K562 (cell line): ENCODE measurements around the gene OSM. TPM values are rescaled to one million over a fixed set of nuclear protein-coding genes. Genes with fewer than 3 reads are reported as not detected.

Source experiments
- ATF1 ChIP-seq, 2 experiments: fragments of 450-650 bp in 1 of 2; IDR thresholded peaks; 2 replicates each; pipeline ENCODE4 v1.6.1; 2016; ENCODE audit warnings: missing compliant biosample characterization in 1 of 2, missing genetic modification characterization in 1 of 2
- BRF1 ChIP-seq: IDR thresholded peaks from 3 replicates; pipeline ENCODE4 v1.6.1; 2011; ENCODE audit warnings: borderline replicate concordance, mild to moderate bottlenecking; ENCODE audit not compliant: insufficient read length; ENCODE audit errors: extremely low read depth
- CBX1 ChIP-seq: sonication (generic); IDR thresholded peaks from 2 replicates; pipeline ENCODE4 v1.6.1; 2016; ENCODE audit warnings: antibody characterized with exemption, low read depth, mild to moderate bottlenecking
- CCNT2 ChIP-seq: IDR thresholded peaks from 2 replicates; pipeline ENCODE4 v1.6.1; 2011; ENCODE audit warnings: borderline replicate concordance, low read depth, mild to moderate bottlenecking, moderate library complexity, mixed read lengths, low read length; ENCODE audit not compliant: insufficient read length; ENCODE audit errors: extremely low read depth
- CHAMP1 ChIP-seq: fragments of 450-650 bp; IDR thresholded peaks from 2 replicates; pipeline ENCODE4 v1.6.1; 2016; ENCODE audit warnings: mild to moderate bottlenecking
- CREM ChIP-seq: IDR thresholded peaks from 2 replicates; pipeline ENCODE4 v1.6.1; 2014; ENCODE audit warnings: antibody characterized with exemption, low read depth
- FOXJ3 ChIP-seq: sonication (generic); formaldehyde crosslinking; IDR thresholded peaks from 2 replicates; pipeline ENCODE4 v1.4.0; 2020; ENCODE audit warnings: mild to moderate bottlenecking, missing genetic modification reagents
- HDAC2 ChIP-seq: fragments of 450-650 bp; IDR thresholded peaks from 2 replicates; pipeline ENCODE4 v1.6.1; 2016; ENCODE audit warnings: mild to moderate bottlenecking
- HES1 ChIP-seq: fragments of 450-650 bp; IDR thresholded peaks from 2 replicates; pipeline ENCODE4 v1.6.1; 2016; ENCODE audit warnings: low read depth, mild to moderate bottlenecking, moderate library complexity
- JUND ChIP-seq, 2 experiments: IDR thresholded peaks; 2 replicates in 1 of 2; 3 replicates in 1 of 2; pipeline ENCODE4 v1.6.1; 2011; ENCODE audit warnings: borderline replicate concordance in 2 of 2, low read depth in 2 of 2, low read length in 2 of 2, improper control_type of control experiment in 1 of 2, missing biosample characterization in 1 of 2, missing genetic modification characterization in 1 of 2, missing genetic modification reagents in 1 of 2
- MAZ ChIP-seq, 2 experiments: fragments of 450-650 bp in 1 of 2; sonication (generic) in 1 of 2; formaldehyde crosslinking; IDR thresholded peaks in 1 of 2; conservative IDR thresholded peaks in 1 of 2; 2 replicates each; pipeline versions ENCODE4 v1.4.0 to v1.5.0; 2020; ENCODE audit warnings: mild to moderate bottlenecking in 1 of 2, missing genetic modification reagents in 1 of 2
- NCOR1 ChIP-seq: fragments of 450-650 bp; IDR thresholded peaks from 2 replicates; pipeline ENCODE4 v1.6.1; 2016; ENCODE audit warnings: mild to moderate bottlenecking, moderate library complexity
- NEUROD1 ChIP-seq: fragments of 150-350 bp; IDR thresholded peaks from 2 replicates; pipeline ENCODE4 v1.6.1; 2014; ENCODE audit warnings: borderline replicate concordance, low read length, low read depth; ENCODE audit not compliant: partially characterized antibody
- PHB2 ChIP-seq: fragments of 450-650 bp; IDR thresholded peaks from 2 replicates; pipeline ENCODE4 v1.6.1; 2017; ENCODE audit warnings: low read depth
- PRDM10 ChIP-seq: fragments of 450-650 bp; IDR thresholded peaks from 2 replicates; pipeline ENCODE4 v1.6.1; 2018; ENCODE audit not compliant: partially characterized antibody
- TAF15 ChIP-seq: fragments of 200-400 bp; formaldehyde crosslinking; IDR thresholded peaks from 2 replicates; pipeline ENCODE4 v1.6.1; 2017; ENCODE audit warnings: mild to moderate bottlenecking, low read depth, low read length, moderate library complexity
- TARDBP ChIP-seq: fragments of 450-650 bp; IDR thresholded peaks from 2 replicates; pipeline ENCODE4 v1.6.1; 2016
- ZBTB12 ChIP-seq: fragments of 250-450 bp; sonication (Bioruptor Pico); IDR thresholded peaks from 2 replicates; pipeline ENCODE4 v1.4.0; 2020
- ZNF274 ChIP-seq: IDR thresholded peaks from 2 replicates; pipeline ENCODE4 v1.6.1; 2011; ENCODE audit warnings: low read depth, mild to moderate bottlenecking, low read length, moderate library complexity, borderline replicate concordance
- ZNF584 ChIP-seq: fragments of 200-800 bp; sonication (Bioruptor generic); IDR thresholded peaks from 2 replicates; pipeline ENCODE4 v1.6.1; 2016; ENCODE audit warnings: low read depth, mild to moderate bottlenecking, missing genetic modification characterization, missing compliant biosample characterization
- polyA plus RNA-seq, 8 experiments: library from polyadenylated mRNA; depleted of rRNA in 4 of 8; stranded (reverse) in 5 of 8; unstranded in 3 of 8; fragments of >200 nt; fragmentation: Nextera tagmentation in 2 of 8; fragmentation: Illumina TruSeq in 1 of 8; extraction: Ambion mirVana in 2 of 8; extraction: Trizol in 1 of 8; gene quantifications; 2 replicates each; pipeline versions ENCODE4 v1.2.1 to v1.2.3, GENCODE V29; 2011 to 2014; ENCODE audit warnings: inconsistent platforms in 1 of 8, missing spikeins in 1 of 8
- total RNA-seq, 7 experiments: library from RNA; depleted of rRNA in 6 of 7; stranded (reverse); fragments of >200 nt in 6 of 7; fragmentation: Illumina TruSeq in 2 of 7; extraction: Trizol in 2 of 7; gene quantifications; 2 replicates each; pipeline versions ENCODE4 v1.2.1 to v1.2.3, GENCODE V29; 2011 to 2021; ENCODE audit warnings: low replicate concordance in 1 of 7

OSM gene
- total and polyA plus RNA-seq, 9 of the 15 experiments (the other 6 are each of a cell fraction or from before 2014, with no cell fraction given): 0.22 TPM; not detected in 8

DNA sequence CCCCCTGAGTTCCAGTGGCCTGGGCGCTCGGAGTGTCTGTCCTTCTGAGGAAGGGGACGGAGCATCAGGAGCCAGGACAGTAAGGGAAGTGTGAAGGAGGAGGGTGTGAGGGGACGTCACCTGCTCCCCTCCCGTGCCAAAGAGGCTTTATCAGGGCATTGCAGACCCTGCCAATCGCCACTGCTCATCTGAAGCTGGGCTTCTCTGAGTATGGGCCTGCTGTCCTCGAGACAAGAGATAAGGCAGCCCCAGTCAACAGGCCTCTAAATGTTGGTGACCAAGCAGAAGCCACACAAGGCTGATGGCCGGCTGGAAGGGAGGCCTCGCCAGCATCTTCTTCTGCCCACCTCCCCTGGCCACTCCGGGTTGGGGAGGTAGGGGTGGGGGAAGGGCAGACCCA lies 49.9 kb downstream of the OSM start (continued):
- TF ChIP-seq TAF15: no peak
- TF ChIP-seq BRF1: no peak
- peak; percentile 89 for TF ChIP-seq ZNF584 (CRISPR knock-in tag)
- peak; percentile 88 for TF ChIP-seq CREM
- TF ChIP-seq NEUROD1: peak; percentile 82
- peak; percentile 96 for TF ChIP-seq CCNT2
- peak; percentile 32 for TF ChIP-seq PRDM10
- TF ChIP-seq ZNF274: peak; percentile 32; the same call in 1 of the 2 replicates
- TF ChIP-seq ATF1 (CRISPR knock-in tag; IDR thresholded peaks at IDR 0.05): no peak
- peak; percentile 83 for TF ChIP-seq ATF1 (tag; IDR thresholded peaks at IDR 0.05)
- TF ChIP-seq CHAMP1: peak; percentile 75
- TF ChIP-seq ZBTB12 (CRISPR knock-in tag): peak; percentile 37; the same call in 1 of the 2 replicates
- TF ChIP-seq JUND (IDR thresholded peaks at IDR 0.05; ENCODE audit: borderline replicate concordance, low read depth, low read length): peak; percentile 85
- peak; percentile 70; the same call in 1 of the 3 replicates for TF ChIP-seq JUND (tag; IDR thresholded peaks at IDR 0.05; ENCODE audit: borderline replicate concordance, low read depth, low read length)
- peak; percentile 89; the same call in 1 of the 2 replicates for TF ChIP-seq TARDBP
- TF ChIP-seq PHB2: peak; percentile 93
- TF ChIP-seq CBX1: no peak
- peak; percentile 89 for TF ChIP-seq HES1
- TF ChIP-seq FOXJ3: no peak
- TF ChIP-seq NCOR1: peak; percentile 97
- peak; percentile 61; the same call in 1 of the 2 replicates for TF ChIP-seq HDAC2
- TF ChIP-seq MAZ (CRISPR knock-in tag; conservative IDR thresholded peaks at IDR 0.05 in 1 of 2, IDR thresholded peaks at IDR 0.05 in 1 of 2): peak; percentile 54 to 92
